K562 (cell line): Measurements from ENCODE around the gene C19orf85. TPM values are rescaled to one million over a fixed set of nuclear protein-coding genes. Genes with fewer than 3 reads are reported as not detected.

Experiments used
- CXXC5 ChIP-seq: fragments of 250-450 bp; sonication (Bioruptor Pico); IDR thresholded peaks from 2 replicates; pipeline ENCODE4 v1.8.0; 2022; ENCODE audit warnings: inconsistent platforms, mild to moderate bottlenecking, moderate library complexity
- FOXP1 ChIP-seq: sonication (generic); formaldehyde crosslinking; IDR thresholded peaks from 2 replicates; pipeline ENCODE4 v1.8.0; 2022; ENCODE audit warnings: mild to moderate bottlenecking, missing genetic modification reagents
- GTF2B ChIP-seq: IDR thresholded peaks from 2 replicates; pipeline ENCODE4 v1.6.1; 2011; ENCODE audit not compliant: insufficient read length; ENCODE audit errors: extremely low read depth
- SIN3A ChIP-seq, 2 experiments: fragments of 150-350 bp in 1 of 2; IDR thresholded peaks; 2 replicates each; pipeline ENCODE4 v1.6.1; 2011 to 2016; ENCODE audit warnings: borderline replicate concordance in 2 of 2, low read depth in 2 of 2, low read length in 2 of 2, mild to moderate bottlenecking in 2 of 2, moderate library complexity in 2 of 2; ENCODE audit not compliant: control insufficient read depth in 1 of 2
- SP2 ChIP-seq: IDR thresholded peaks from 2 replicates; pipeline ENCODE4 v1.6.1; 2011; ENCODE audit warnings: mild to moderate bottlenecking, low read depth, low read length, moderate library complexity; ENCODE audit not compliant: poor library complexity, severe bottlenecking; ENCODE audit errors: extremely low read depth
- ZBTB40 ChIP-seq, 2 experiments: fragments of 450-650 bp in 1 of 2; sonication (generic) in 1 of 2; formaldehyde crosslinking in 1 of 2; IDR thresholded peaks; 2 replicates each; pipeline versions ENCODE4 v1.7.1 to v1.9.0; 2016 to 2022; ENCODE audit warnings: inconsistent platforms in 1 of 2, mild to moderate bottlenecking in 1 of 2, missing genetic modification reagents in 1 of 2
- ZBTB49 ChIP-seq: sonication (generic); formaldehyde crosslinking; IDR thresholded peaks from 2 replicates; pipeline ENCODE4 v1.8.0; 2022; ENCODE audit warnings: missing genetic modification reagents, mild to moderate bottlenecking, borderline replicate concordance
- ZNF24 ChIP-seq: fragments of 450-650 bp; IDR thresholded peaks from 2 replicates; pipeline ENCODE4 v1.6.1; 2016
- ZNF639 ChIP-seq, 2 experiments: fragments of 200-800 bp in 1 of 2; sonication (Bioruptor generic) in 1 of 2; sonication (generic) in 1 of 2; formaldehyde crosslinking in 1 of 2; IDR thresholded peaks in 1 of 2; conservative IDR thresholded peaks in 1 of 2; 2 replicates each; pipeline versions ENCODE4 v1.5.0 to v1.6.1; 2016 to 2020; ENCODE audit warnings: missing compliant biosample characterization in 1 of 2, missing genetic modification characterization in 1 of 2, missing genetic modification reagents in 1 of 2
- polyA plus RNA-seq, 8 experiments: library from polyadenylated mRNA; depleted of rRNA in 4 of 8; stranded (reverse) in 5 of 8; unstranded in 3 of 8; fragments of >200 nt; fragmentation: Nextera tagmentation in 2 of 8; fragmentation: Illumina TruSeq in 1 of 8; extraction: Ambion mirVana in 2 of 8; extraction: Trizol in 1 of 8; gene quantifications; 2 replicates each; pipeline versions ENCODE4 v1.2.1 to v1.2.3, GENCODE V29; 2011 to 2014; ENCODE audit warnings: inconsistent platforms in 1 of 8, missing spikeins in 1 of 8
- total RNA-seq, 7 experiments: library from RNA; depleted of rRNA in 6 of 7; stranded (reverse); fragments of >200 nt in 6 of 7; fragmentation: Illumina TruSeq in 2 of 7; extraction: Trizol in 2 of 7; gene quantifications; 2 replicates each; pipeline versions ENCODE4 v1.2.1 to v1.2.3, GENCODE V29; 2011 to 2021; ENCODE audit warnings: low replicate concordance in 1 of 7

C19orf85 gene
- total and polyA plus RNA-seq, 9 of the 15 experiments (the other 6 are each of a cell fraction or from before 2014, with no cell fraction given): not detected

GRCh38 chr19:55461259-55461973, 3.1 kb downstream of the C19orf85 start, which contains the start of gene ISOC2 (continued):
- TF ChIP-seq ZBTB40 (IDR thresholded peaks at IDR 0.05) (no peak), ZBTB40 (CRISPR knock-in tag; IDR thresholded peaks at IDR 0.05) (no peak), ZNF24 (no peak), GTF2B (no peak), FOXP1 (peak; percentile 92), CXXC5 (CRISPR knock-in tag) (peak; percentile 75), SP2 (peak; percentile 79), ZBTB49 (CRISPR knock-in tag) (no peak), ZNF639 (CRISPR knock-in tag; conservative IDR thresholded peaks at IDR 0.05 in 1 of 2, IDR thresholded peaks at IDR 0.05 in 1 of 2) (peak; percentile 25 to 68; a peak in 1 of 4 replicates), SIN3A (IDR thresholded peaks at IDR 0.05; ENCODE audit: borderline replicate concordance in 2 of 2, control insufficient read depth in 1 of 2, low read depth in 2 of 2, low read length in 2 of 2) (peak in 1 of 2 experiments; percentile 88; a peak in 1 of 4 replicates)
